AG10803 (cell line): ENCODE measurements around the gene APOO.

Experiments used
- DNase-seq: peaks from one replicate; pipeline ENCODE4 v3.0.0; 2010; ENCODE audit warnings: low read depth
- H3K4me3 ChIP-seq: 2 replicates; pipeline ENCODE4 v1.5.1; 2011; ENCODE audit warnings: mild to moderate bottlenecking, low read length, control low read depth
- TF ChIP-seq, protein P1 (sequence below): conservative IDR thresholded peaks from 2 replicates; pipeline ENCODE4 v1.5.1; 2011; ENCODE audit warnings: mild to moderate bottlenecking, low read length, control low read depth, inconsistent platforms

The APOO gene

DNA sequence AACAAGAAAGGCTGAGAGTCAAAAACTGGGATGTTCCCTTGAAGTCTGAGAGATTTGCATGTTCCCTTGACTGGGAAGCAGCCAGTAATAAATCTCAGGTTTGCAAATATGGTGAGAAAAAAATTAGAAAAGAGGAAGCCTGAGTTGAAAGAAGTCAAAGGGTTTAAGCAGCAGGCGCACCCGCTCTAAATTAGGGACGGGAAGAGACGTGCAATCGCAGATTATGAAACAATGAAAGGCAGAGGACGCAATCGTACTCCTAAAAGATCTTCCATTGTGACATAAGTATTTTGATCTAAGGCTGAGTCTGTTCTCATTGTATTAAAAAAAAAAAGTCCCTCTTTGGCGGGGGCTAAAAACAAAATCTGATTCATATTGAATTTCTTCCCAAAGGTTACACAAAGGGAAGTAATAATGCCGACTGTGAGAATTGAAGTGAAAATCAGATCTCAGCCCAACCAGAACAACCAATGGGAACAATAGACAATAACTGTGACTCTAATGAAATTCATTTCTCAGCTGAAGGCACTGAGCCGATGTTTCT is 96.6 kb downstream of the APOO start:
- H3K4me3 ChIP-seq, result no peak overlapping the region; the same call in 1 of the 2 replicates
- peak; percentile 9 for DNase-seq

DNA sequence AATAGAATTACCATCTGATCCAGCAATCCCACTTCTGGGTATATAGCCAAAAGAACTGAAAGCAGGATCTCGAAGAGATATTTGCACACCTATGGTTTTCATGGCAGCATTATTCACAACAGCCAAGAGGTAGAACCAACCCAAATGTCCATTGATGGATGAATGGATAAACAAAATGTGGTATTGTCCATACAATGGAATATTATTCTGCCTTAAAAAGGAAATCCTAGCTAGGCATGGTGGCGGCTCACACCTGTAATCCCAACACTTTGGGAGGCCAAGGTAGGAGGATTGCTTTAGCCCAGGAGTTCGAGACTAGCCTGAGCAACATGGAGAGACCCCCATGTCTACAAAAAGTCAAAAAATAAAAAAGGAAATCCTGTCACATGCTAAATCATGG is 97.5 kb downstream of the APOO start:
- DNase-seq, result no peak
- TF ChIP-seq, protein P1, sequence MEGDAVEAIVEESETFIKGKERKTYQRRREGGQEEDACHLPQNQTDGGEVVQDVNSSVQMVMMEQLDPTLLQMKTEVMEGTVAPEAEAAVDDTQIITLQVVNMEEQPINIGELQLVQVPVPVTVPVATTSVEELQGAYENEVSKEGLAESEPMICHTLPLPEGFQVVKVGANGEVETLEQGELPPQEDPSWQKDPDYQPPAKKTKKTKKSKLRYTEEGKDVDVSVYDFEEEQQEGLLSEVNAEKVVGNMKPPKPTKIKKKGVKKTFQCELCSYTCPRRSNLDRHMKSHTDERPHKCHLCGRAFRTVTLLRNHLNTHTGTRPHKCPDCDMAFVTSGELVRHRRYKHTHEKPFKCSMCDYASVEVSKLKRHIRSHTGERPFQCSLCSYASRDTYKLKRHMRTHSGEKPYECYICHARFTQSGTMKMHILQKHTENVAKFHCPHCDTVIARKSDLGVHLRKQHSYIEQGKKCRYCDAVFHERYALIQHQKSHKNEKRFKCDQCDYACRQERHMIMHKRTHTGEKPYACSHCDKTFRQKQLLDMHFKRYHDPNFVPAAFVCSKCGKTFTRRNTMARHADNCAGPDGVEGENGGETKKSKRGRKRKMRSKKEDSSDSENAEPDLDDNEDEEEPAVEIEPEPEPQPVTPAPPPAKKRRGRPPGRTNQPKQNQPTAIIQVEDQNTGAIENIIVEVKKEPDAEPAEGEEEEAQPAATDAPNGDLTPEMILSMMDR, result no peak
- no peak overlapping the region for H3K4me3 ChIP-seq

More for the DNA sequence above, 96.6 kb downstream of the APOO start:
- TF ChIP-seq, protein P1, result no peak

DNA sequence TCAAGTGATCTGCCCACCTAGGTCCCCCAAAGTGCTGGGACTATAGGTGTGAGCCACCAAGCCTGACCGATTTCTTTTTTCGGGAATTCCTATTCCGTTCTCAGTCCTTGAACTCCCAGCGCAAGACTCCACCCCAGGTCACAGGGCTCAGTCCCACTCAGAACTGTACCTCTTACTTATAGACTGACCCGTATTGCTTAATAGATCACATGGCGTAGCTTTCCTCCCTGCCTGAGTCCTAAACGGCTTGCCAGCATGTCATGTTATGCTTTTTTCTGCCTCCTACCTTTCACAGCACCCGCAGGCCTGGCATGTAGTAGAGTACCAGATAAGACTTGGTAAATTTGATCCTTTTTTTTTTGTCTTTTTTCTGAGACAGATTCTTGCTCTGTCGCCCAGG is 102.3 kb downstream of the APOO start:
- no peak overlapping the region for H3K4me3 ChIP-seq
- TF ChIP-seq, protein P1, result no peak
- no peak for DNase-seq

DNA sequence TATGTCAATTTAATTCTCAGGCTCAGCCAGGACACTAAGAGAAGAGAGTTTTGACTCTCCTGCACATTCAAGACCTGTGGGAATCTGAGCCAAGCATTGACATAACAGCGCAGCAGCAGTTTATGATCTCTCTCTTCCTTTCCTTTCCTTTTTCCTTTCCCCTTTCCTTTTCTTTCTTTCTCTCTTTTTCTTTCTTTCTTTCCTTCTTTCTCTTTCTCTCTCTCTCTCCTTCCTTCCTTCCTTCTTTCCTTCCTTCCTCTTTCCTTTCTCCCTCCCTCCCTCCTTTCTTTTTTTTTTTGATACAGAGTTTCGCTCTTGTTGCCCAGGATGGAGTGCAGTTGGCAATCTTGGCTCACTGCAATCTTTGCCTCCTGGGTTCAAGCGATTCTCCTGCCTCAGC is 103.2 kb downstream of the APOO start:
- H3K4me3 ChIP-seq, result no peak overlapping the region
- TF ChIP-seq, protein P1, result no peak
- DNase-seq, result no peak

- H3K4me3 ChIP-seq, result no peak overlapping the region
- TF ChIP-seq, protein P1, result no peak
- peak; percentile 60 for DNase-seq
These were observed 103.8 kb downstream of the APOO start for GRCh38 chrX:23803931-23804381.

GRCh38 chrX:23802431-23802830 is 105.3 kb downstream of the APOO start:
- DNase-seq, result no peak
- TF ChIP-seq, protein P1, result no peak
- H3K4me3 ChIP-seq, result no peak overlapping the region

DNA sequence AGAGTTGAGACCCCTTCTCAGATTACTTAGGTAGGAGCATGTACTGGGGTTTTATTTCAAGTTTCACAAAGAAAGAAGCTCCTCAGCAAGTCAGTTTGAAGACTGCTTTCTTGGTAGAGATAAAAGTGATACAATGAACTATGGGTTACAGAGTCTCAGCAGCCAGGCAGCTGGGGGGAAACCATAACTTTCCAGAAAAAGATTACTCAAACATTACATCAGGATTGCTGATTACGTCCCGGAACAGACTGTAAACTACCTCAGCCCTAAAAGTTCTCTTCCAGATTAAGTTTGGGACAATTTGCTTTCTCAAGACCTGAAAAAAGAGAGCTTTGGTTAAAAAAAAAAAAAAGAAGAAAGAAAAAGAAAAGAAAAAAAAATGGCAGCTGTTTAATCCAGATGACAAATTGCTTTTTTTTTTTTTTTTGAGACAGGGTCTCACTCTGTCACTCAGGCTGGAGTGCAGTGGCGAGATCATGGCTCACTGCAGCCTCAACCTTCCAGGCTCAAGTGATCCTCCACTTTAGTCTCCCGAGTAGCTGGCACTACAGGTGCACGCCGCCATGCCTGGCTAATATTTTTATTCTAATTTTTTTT is 108.2 kb downstream of the APOO start:
- no peak overlapping the region for H3K4me3 ChIP-seq
- peak; percentile 24 for DNase-seq
- TF ChIP-seq, protein P1, result no peak
